GM12891 (cell line): ENCODE measurements around the gene CDHR3.

Source experiments
- POLR2A ChIP-seq: IDR thresholded peaks from 2 replicates; pipeline ENCODE4 v1.6.1; 2011; ENCODE audit warnings: low read depth, low read length, control low read depth
- POLR2AphosphoS5 ChIP-seq: IDR thresholded peaks from 2 replicates; pipeline ENCODE4 v1.6.1; 2011; ENCODE audit warnings: low read depth, low read length, control low read depth
- POU2F2 ChIP-seq: IDR thresholded peaks from 2 replicates; pipeline ENCODE4 v1.6.1; 2011; ENCODE audit warnings: low read depth, mild to moderate bottlenecking, control low read depth, low read length, moderate library complexity
- TAF1 ChIP-seq: IDR thresholded peaks from 2 replicates; pipeline ENCODE4 v1.6.1; 2011; ENCODE audit warnings: low read depth, low read length, control low read depth

GRCh38 chr7:105975770-105976417 lies 12.8 kb downstream of the CDHR3 start:
- no peak for TF ChIP-seq POLR2AphosphoS5
- no peak for TF ChIP-seq TAF1
- no peak for TF ChIP-seq POLR2A
- TF ChIP-seq POU2F2, result no peak
